Measurements from ENCODE around the gene OR51D1.

GRCh38 chr11:4615856-4616444, 21.3 kb upstream of the OR51D1 start:
- TF ChIP-seq POLR2A (IDR thresholded peaks at IDR 0.05; ENCODE audit: low read depth, low read length) (no peak), POLR2AphosphoS5 (IDR thresholded peaks at IDR 0.05; ENCODE audit: low read depth, low read length) (no peak)
